ENCODE measurements around the gene MRPL18. TPM values are rescaled to one million over a fixed set of nuclear protein-coding genes. Genes with fewer than 3 reads are reported as not detected.

Gene MRPL18
- total RNA-seq, 1 experiment from 2014 or later, result 123 TPM

GRCh38 chr6:159766906-159767305 is 23.4 kb upstream of the MRPL18 start:
- BruUV-seq (replicated peaks), result no TSS peak
- POLR2A ChIA-PET (ENCODE audit: unreplicated experiment), result no interaction called here
- no peaks in the 10 kb centered on the region for H3F3A ChIP-seq (ENCODE audit: low read length, unreplicated experiment)
- DNase-seq (no peak), ATAC-seq (no peak)
- H3K79me2 ChIP-seq (ENCODE audit: low read length), result no peaks in the 10 kb centered on the region
- TF ChIP-seq EZH2phosphoT487 (IDR thresholded peaks at IDR 0.05; ENCODE audit: borderline replicate concordance, low read length) (no peak), CTCF (conservative IDR thresholded peaks at IDR 0.05; ENCODE audit: low read depth, low read length) (no peak), EZH2 (IDR thresholded peaks at IDR 0.05; ENCODE audit: low read length, unreplicated experiment) (no peak)
- no peak overlapping the region for H3K27ac ChIP-seq (ENCODE audit: low read length)
- no peak overlapping the region for H3K4me2 ChIP-seq (ENCODE audit: low read length)
- intact Hi-C loops (cut with micrococcal nuclease), result no loop called here
- peaks cover 4% of the 10 kb centered on the region; the same call in 1 of the 2 replicates for H3K36me3 ChIP-seq (ENCODE audit: low read depth, low read length)
- no peaks in the 10 kb centered on the region for H4K20me1 ChIP-seq (ENCODE audit: low read length)
- no peaks in the 10 kb centered on the region for H3K9me3 ChIP-seq (ENCODE audit: low read length)
- no peak overlapping the region for H3K9ac ChIP-seq (ENCODE audit: low read length)
- H3K4me1 ChIP-seq (ENCODE audit: insufficient read depth, low read length), result no peaks in the 10 kb centered on the region; the same call in 1 of the 2 replicates
- H3K9me2 ChIP-seq (replicated peaks; ENCODE audit: low read length), result no peaks in the 10 kb centered on the region
- H2AFZ ChIP-seq (ENCODE audit: low read length), result no peak overlapping the region
- no peaks in the 10 kb centered on the region for H3K27me3 ChIP-seq (ENCODE audit: low read length)
- CTCF ChIA-PET, result no interaction called here
- H3K4me3 ChIP-seq (ENCODE audit: low read length), result no peak overlapping the region

GRCh38 chr6:159769470-159769869 is 20.8 kb upstream of the MRPL18 start:
- Histone ChIP-seq H3K9me3 (ENCODE audit: low read length) (no peaks in the 10 kb centered on the region), H3K4me2 (ENCODE audit: low read length) (no peak overlapping the region), H3K27me3 (ENCODE audit: low read length) (no peaks in the 10 kb centered on the region), H3K79me2 (ENCODE audit: low read length) (no peaks in the 10 kb centered on the region), H3K9me2 (replicated peaks; ENCODE audit: low read length) (no peaks in the 10 kb centered on the region), H2AFZ (ENCODE audit: low read length) (no peak overlapping the region), H3F3A (ENCODE audit: low read length, unreplicated experiment) (no peaks in the 10 kb centered on the region), H3K36me3 (ENCODE audit: low read depth, low read length) (peaks cover 4% of the 10 kb centered on the region; the same call in 1 of the 2 replicates), H3K9ac (ENCODE audit: low read length) (no peak overlapping the region), H3K4me1 (ENCODE audit: insufficient read depth, low read length) (no peaks in the 10 kb centered on the region), H3K27ac (ENCODE audit: low read length) (no peak overlapping the region), H3K4me3 (ENCODE audit: low read length) (no peak overlapping the region), H4K20me1 (ENCODE audit: low read length) (no peaks in the 10 kb centered on the region)
- BruUV-seq (replicated peaks), result no TSS peak
- no peak for DNase-seq
- TF ChIP-seq EZH2 (IDR thresholded peaks at IDR 0.05; ENCODE audit: low read length, unreplicated experiment) (no peak), EZH2phosphoT487 (IDR thresholded peaks at IDR 0.05; ENCODE audit: borderline replicate concordance, low read length) (no peak), CTCF (conservative IDR thresholded peaks at IDR 0.05; ENCODE audit: low read depth, low read length) (no peak)
- ATAC-seq, result no peak
- POLR2A ChIA-PET (ENCODE audit: unreplicated experiment), result no interaction called here
- CTCF ChIA-PET, result no interaction called here
- intact Hi-C loops (cut with micrococcal nuclease), result no loop called here

GRCh38 chr6:159772196-159772595 is 18.1 kb upstream of the MRPL18 start:
- Histone ChIP-seq H3K9ac (ENCODE audit: low read length) (no peak overlapping the region), H3K27ac (ENCODE audit: low read length) (no peak overlapping the region), H3K36me3 (ENCODE audit: low read depth, low read length) (peaks cover 4% of the 10 kb centered on the region; the same call in 1 of the 2 replicates), H4K20me1 (ENCODE audit: low read length) (no peaks in the 10 kb centered on the region), H3K4me2 (ENCODE audit: low read length) (no peak overlapping the region), H3K27me3 (ENCODE audit: low read length) (no peaks in the 10 kb centered on the region), H3K4me3 (ENCODE audit: low read length) (no peak overlapping the region), H3K79me2 (ENCODE audit: low read length) (no peaks in the 10 kb centered on the region), H3K9me2 (replicated peaks; ENCODE audit: low read length) (no peaks in the 10 kb centered on the region), H3K4me1 (ENCODE audit: insufficient read depth, low read length) (no peaks in the 10 kb centered on the region), H3K9me3 (ENCODE audit: low read length) (no peaks in the 10 kb centered on the region), H3F3A (ENCODE audit: low read length, unreplicated experiment) (no peaks in the 10 kb centered on the region), H2AFZ (ENCODE audit: low read length) (no peak overlapping the region)
- ChIA-PET POLR2A (ENCODE audit: unreplicated experiment) (no interaction called here), CTCF (no interaction called here)
- intact Hi-C loops (cut with micrococcal nuclease), result no loop called here
- no TSS peak for BruUV-seq (replicated peaks)
- TF ChIP-seq EZH2phosphoT487 (IDR thresholded peaks at IDR 0.05; ENCODE audit: borderline replicate concordance, low read length) (no peak), EZH2 (IDR thresholded peaks at IDR 0.05; ENCODE audit: low read length, unreplicated experiment) (no peak), CTCF (conservative IDR thresholded peaks at IDR 0.05; ENCODE audit: low read depth, low read length) (no peak)
- ATAC-seq, result no peak
- DNase-seq, result no peak

Measured in PC-3 (cell line).